Upper lobe of left lung (tissue), 4 donors: ENCODE measurements around the gene RFX2.

ENCODE experiments used
- CTCF ChIP-seq, 6 experiments: fragments of 450-650 bp in 4 of 6; fragments of 200-600 bp in 2 of 6; sonication (generic) in 2 of 6; IDR thresholded peaks; one replicate each; pipeline ENCODE4 v1.5.1; 2016 to 2019; ENCODE audit warnings: antibody characterized with exemption in 6 of 6
- EP300 ChIP-seq, 4 donors: sonication (generic); formaldehyde crosslinking; IDR thresholded peaks; one replicate each; pipeline ENCODE4 v1.5.1; 2017; ENCODE audit warnings: antibody characterized with exemption in 4 of 4, control low read depth in 2 of 4
- POLR2A ChIP-seq, 4 donors: fragments of 450-650 bp; IDR thresholded peaks; one replicate each; pipeline ENCODE4 v1.5.1; 2016 to 2017; ENCODE audit warnings: antibody characterized with exemption in 4 of 4, mild to moderate bottlenecking in 2 of 4
- POLR2AphosphoS5 ChIP-seq, 2 donors: sonication (generic); formaldehyde crosslinking; IDR thresholded peaks; one replicate each; pipeline ENCODE4 v1.5.1; 2017; ENCODE audit warnings: antibody characterized with exemption in 2 of 2

- TF ChIP-seq CTCF (IDR thresholded peaks at IDR 0.05), result no peak
- TF ChIP-seq POLR2A (IDR thresholded peaks at IDR 0.05), result no peak
- no peak for TF ChIP-seq POLR2AphosphoS5 (IDR thresholded peaks at IDR 0.05)
- no peak for TF ChIP-seq EP300 (IDR thresholded peaks at IDR 0.05)
Observed at GRCh38 chr19:6133231-6133630, 22.9 kb upstream of the RFX2 start.
